Right lung (tissue), 5 donors: Measurements from ENCODE around the gene NANP. TPM values are rescaled to one million over a fixed set of nuclear protein-coding genes. Genes with fewer than 3 reads are reported as not detected.

Experiments
- DNase-seq, 2 donors: peaks; one replicate each; pipeline ENCODE4 v3.0.0-alpha.2; 2013
- polyA plus RNA-seq, 5 donors: library from polyadenylated mRNA; unstranded; fragments of 120-200 nt; gene quantifications; one replicate each; pipeline versions ENCODE4 v1.2.1 to v1.2.3, GENCODE V29; 2013; ENCODE audit warnings: inconsistent platforms in 1 of 5, low replicate concordance in 1 of 5; ENCODE audit not compliant: insufficient read length in 5 of 5, insufficient read depth in 1 of 5

NANP gene
- polyA plus RNA-seq, 5 donors, result 4.6 to 6.3 (median 4.7) TPM

DNA sequence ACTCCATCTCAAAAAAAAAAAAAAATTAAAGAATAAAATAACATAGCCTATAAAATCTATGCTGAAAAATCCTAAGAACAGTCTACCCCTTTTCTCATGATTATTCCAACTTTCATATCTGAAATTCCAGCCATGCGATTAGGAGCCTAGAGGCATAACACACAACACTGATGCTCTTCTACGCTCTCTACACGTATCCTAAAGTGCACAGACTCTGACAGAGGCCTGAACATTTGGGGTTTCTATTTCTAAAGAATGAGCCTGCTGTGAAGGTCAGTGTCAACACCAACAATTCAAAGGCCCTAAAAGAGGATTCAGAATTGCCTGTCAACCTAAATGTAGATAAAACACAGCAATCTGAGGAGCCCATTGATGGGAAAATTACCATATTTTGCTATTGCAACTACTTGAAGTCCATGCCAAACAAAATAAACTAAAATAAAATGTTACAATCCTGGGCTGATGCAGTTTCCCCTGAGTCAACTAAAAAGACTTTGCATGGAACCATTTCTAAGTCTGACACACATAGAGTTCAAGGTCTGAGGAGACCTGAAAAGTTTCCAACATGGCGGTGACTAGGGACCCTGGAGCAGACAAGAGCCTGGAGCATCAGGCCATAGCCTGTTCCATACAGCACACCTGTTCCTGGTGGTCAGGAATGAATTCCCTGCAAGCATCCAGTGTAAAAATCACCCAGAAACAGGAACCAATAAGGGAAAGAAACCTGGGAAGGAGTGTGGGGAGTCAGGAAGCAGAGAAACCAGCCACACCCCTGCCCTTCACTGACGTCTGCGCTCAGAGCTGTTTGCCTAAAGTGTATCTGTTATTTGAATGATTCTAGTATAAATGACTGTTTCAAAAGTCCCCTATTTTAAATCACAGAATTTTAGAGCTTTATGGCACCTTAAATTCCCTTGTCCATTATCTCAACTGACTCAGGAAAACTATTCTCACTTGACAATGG, 50.2 kb downstream of the NANP start:
- DNase-seq, result no peak

DNA sequence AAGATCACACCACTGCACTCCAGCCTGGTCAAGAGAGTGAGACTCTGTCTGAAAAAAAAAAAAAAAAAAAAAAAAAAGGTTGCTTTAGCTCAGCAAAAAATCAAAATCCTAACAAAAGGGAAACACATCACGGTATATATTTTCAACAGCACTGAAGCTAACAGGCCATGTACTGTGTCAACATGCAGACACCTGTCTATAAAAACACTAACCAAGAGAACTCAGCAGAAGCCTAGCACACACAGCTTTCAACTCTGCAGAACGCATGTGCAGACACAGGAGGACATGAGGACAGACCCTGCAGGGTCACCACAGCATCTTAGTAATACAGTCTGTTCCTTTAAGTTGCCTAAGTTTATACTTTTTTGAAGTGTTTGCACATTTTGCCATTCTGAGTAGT, 52.0 kb downstream of the NANP start:
- no peak for DNase-seq

DNA sequence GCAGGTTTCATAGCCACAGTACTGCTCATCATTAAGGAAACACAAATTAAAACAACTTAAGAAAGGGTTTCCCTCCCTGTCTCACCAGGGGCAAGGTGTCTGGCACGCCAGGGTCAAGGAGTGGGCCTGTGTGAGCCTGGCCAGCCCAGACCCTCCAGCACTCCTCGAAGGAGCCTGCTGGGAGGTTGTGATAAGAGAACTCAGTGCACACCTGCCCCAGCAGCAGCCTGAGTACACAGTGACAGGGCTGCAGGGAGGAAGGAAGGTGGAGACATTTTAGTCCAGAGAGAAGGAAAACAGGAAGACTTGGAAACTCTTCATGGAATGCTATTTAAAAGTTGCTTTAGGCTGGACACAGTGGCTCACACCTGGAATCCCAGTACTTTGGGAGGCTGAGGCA, 52.6 kb downstream of the NANP start:
- no peak for DNase-seq

DNA sequence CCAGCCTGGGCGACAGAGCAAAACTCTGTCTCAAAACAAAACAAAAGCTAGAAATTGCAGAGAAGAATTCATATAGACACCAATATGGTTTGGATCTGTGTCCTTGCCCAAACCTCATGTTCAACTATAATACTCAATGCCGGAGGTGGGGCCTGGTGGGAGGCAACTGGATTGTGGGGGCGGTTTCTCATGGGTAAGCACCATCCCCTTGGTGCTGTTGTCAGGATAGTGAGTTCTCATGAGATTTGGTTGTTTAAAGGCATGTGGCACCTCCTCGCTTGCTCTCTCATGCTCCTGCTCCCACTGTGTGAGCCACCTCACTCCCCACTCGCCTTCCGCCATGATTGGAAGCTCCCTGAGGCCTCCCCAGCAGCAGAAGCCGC, 53.7 kb downstream of the NANP start:
- DNase-seq, result no peak

DNA sequence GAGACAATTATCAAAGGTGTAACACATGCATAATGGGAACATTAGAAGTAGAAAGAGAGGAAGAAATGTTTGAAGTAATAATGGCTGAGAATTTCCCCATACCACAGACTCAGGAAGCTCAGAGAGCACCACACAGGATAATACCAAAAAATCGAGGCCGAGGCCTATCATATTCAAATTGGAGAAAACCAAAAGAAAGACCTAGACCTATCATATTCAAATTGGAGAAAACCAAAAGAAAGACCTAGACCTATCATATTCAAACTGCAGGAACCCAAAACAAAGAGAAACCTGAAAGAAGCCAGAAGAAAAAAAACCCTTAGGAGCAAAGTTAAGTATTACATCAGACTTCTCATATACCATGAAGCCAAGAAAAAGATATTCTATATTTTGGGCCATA, 56.5 kb downstream of the NANP start:
- no peak for DNase-seq

DNA sequence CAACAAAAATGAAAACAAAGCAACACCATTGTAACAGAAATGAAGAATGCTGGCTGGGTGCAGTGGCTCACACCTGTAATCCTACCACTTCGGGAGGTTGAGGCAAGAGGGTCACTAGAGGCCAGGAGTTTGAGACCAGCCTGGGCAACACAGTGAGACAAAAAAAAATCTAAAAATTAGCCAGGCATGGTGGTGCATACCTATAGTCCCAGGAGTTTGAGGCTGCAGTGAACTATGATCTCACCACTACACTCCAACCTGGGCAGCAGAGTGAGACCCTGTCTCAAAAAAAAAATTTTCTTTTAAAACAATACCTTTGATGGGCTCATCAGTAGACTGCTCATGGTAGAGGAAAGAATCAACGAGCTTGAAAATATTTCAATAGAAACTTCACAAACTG, 57.0 kb downstream of the NANP start:
- no peak for DNase-seq

DNA sequence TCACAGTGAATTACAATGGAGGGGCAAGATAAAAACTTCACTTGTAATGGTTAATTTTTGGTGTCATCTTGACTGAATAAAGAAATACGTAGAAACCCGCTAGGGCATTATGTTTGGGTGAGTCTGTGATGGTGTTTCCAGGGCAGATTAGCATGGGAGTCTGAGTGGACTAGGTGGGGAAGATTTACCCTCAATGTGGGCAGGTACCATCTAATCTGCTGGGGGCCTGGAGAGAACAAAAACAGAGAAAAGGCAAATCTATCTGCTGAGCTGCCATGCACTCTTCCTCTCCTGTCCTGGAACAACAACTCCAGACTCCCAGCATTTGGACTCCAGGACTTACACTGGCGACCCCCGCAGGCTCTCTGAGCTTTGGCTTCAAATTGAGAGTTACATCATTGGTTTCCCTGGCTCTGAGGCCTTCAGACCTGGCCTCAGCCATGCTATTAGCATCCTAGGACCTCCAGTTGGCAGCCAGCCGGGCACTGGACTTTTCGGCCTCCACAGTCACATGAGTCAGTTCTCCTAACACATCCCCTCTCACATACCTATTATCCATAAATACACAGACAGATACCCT, 58.1 kb downstream of the NANP start:
- DNase-seq, result no peak

DNA sequence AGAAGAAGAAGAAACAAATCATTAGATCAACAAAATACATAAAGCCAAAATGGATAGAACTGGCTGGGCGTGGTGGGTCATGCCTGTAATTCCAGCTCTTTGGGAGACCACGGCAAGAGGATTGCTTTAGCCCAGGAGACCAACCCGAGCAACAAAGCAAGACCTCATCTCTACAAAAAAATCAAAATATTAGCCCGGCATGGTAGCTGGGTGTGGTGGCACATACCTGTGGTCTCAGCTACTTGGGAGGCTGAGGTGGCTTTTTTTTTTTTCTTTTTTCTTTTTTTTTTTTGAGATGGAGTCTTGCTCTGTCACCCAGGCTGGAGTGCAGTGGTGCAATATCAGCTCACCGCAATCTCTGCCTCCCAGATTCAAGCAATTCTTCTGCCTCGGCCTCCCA, 59.9 kb downstream of the NANP start:
- no peak for DNase-seq

DNA sequence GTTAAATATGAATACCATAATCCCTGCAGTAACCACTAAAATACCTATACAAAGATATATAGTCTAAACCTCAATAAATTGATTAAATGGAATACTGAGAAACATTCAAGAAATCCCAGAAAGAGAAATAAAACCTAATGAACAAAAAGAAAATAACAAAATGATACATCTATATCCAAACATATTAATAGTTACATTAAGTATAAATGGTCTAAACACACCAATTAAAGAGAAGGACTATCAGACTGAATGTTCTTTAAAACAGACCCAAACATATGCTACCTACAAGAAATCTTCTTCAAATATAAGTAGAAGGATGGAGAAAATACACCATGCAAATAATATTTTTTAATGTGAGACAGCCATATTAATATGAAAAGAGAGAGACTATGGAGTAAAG, 60.5 kb downstream of the NANP start:
- DNase-seq, result no peak

Other genes with a start within 250 kb of the NANP start
- gene ABHD12, start 233.2 kb downstream of the NANP start, polyA plus RNA-seq, result 10 to 100 TPM; 39.0 to 51.3 (median 42.7) TPM
- gene GINS1, start 216.3 kb downstream of the NANP start, polyA plus RNA-seq, result 10 to 100 TPM; 12.6 to 25.5 (median 16.7) TPM
- gene NINL, start 38.5 kb downstream of the NANP start, polyA plus RNA-seq, result 10 to 100 TPM; 56.0 to 76.8 (median 65.4) TPM
- gene ZNF337, start 72.8 kb upstream of the NANP start, polyA plus RNA-seq, result 10 to 100 TPM; 44.7 to 54.4 (median 51.7) TPM